AG10803 (cell line): ENCODE measurements around the gene PINLYP.

Experiments used
- DNase-seq: peaks from one replicate; pipeline ENCODE4 v3.0.0; 2010; ENCODE audit warnings: low read depth
- H3K4me3 ChIP-seq: 2 replicates; pipeline ENCODE4 v1.5.1; 2011; ENCODE audit warnings: mild to moderate bottlenecking, low read length, control low read depth
- CTCF ChIP-seq: conservative IDR thresholded peaks from 2 replicates; pipeline ENCODE4 v1.5.1; 2011; ENCODE audit warnings: mild to moderate bottlenecking, low read length, control low read depth, inconsistent platforms

PINLYP gene

GRCh38 chr19:43624933-43625332 lies 49.3 kb downstream of the PINLYP start:
- no peak for DNase-seq

GRCh38 chr19:43625918-43626579 lies 50.4 kb downstream of the PINLYP start:
- TF ChIP-seq CTCF: no peak
- no peak for DNase-seq
- H3K4me3 ChIP-seq: no peak overlapping the region

More at GRCh38 chr19:43624933-43625332, 49.3 kb downstream of the PINLYP start:
- no peak overlapping the region for H3K4me3 ChIP-seq
- TF ChIP-seq CTCF: no peak

GRCh38 chr19:43626838-43627237 lies 51.2 kb downstream of the PINLYP start:
- no peak for DNase-seq
- H3K4me3 ChIP-seq: no peak overlapping the region
- no peak for TF ChIP-seq CTCF

GRCh38 chr19:43628646-43629326 lies 53.2 kb downstream of the PINLYP start:
- no peak for DNase-seq
- TF ChIP-seq CTCF: no peak
- H3K4me3 ChIP-seq: no peak overlapping the region

- DNase-seq: no peak
- H3K4me3 ChIP-seq: no peak overlapping the region
- TF ChIP-seq CTCF: no peak
Measured at GRCh38 chr19:43631491-43631890, 55.9 kb downstream of the PINLYP start.
